ENCODE data around the gene ZNF496.

- TF ChIP-seq CTCF (IDR thresholded peaks at IDR 0.05 in 4 of 5, conservative IDR thresholded peaks at IDR 0.05 in 1 of 5) (no peak), POLR2A (IDR thresholded peaks at IDR 0.05) (no peak)
Measured at GRCh38 chr1:247273013-247273412, 58.7 kb downstream of the ZNF496 start.

Data from gastrocnemius medialis (tissue), 4 donors.